ENCODE results near the gene ATRX.
"Not testable (repeated sequence)": the region's sequence is repeated elsewhere in the genome, so short reads cannot be mapped to it uniquely, and the experiment has no call there.

DNA sequence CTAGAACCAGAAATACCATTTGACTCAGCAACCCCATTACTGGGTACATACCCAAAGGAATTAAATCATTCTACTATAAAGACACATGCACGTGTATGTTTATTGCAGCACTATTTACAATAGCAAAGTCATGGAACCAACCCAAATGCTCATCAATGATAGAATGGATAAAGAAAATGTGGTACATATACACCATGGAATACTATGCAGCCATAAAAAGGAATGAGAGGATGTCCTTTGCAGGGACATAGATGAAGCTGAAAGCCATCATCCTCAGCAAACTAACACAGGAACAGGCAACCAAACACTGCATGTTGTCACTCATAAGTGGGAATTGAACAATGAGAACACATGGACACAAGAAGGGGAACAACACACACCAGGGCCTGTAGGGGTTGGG, 285.9 kb downstream of the ATRX start:
- TF ChIP-seq, protein P1, sequence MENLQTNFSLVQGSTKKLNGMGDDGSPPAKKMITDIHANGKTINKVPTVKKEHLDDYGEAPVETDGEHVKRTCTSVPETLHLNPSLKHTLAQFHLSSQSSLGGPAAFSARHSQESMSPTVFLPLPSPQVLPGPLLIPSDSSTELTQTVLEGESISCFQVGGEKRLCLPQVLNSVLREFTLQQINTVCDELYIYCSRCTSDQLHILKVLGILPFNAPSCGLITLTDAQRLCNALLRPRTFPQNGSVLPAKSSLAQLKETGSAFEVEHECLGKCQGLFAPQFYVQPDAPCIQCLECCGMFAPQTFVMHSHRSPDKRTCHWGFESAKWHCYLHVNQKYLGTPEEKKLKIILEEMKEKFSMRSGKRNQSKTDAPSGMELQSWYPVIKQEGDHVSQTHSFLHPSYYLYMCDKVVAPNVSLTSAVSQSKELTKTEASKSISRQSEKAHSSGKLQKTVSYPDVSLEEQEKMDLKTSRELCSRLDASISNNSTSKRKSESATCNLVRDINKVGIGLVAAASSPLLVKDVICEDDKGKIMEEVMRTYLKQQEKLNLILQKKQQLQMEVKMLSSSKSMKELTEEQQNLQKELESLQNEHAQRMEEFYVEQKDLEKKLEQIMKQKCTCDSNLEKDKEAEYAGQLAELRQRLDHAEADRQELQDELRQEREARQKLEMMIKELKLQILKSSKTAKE (IDR thresholded peaks at IDR 0.05; ENCODE audit: low read depth, poor library complexity, severe bottlenecking), result not testable (repeated sequence)
- TF ChIP-seq, protein P2, sequence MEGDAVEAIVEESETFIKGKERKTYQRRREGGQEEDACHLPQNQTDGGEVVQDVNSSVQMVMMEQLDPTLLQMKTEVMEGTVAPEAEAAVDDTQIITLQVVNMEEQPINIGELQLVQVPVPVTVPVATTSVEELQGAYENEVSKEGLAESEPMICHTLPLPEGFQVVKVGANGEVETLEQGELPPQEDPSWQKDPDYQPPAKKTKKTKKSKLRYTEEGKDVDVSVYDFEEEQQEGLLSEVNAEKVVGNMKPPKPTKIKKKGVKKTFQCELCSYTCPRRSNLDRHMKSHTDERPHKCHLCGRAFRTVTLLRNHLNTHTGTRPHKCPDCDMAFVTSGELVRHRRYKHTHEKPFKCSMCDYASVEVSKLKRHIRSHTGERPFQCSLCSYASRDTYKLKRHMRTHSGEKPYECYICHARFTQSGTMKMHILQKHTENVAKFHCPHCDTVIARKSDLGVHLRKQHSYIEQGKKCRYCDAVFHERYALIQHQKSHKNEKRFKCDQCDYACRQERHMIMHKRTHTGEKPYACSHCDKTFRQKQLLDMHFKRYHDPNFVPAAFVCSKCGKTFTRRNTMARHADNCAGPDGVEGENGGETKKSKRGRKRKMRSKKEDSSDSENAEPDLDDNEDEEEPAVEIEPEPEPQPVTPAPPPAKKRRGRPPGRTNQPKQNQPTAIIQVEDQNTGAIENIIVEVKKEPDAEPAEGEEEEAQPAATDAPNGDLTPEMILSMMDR (IDR thresholded peaks at IDR 0.05 in 2 of 3, conservative IDR thresholded peaks at IDR 0.05 in 1 of 3; ENCODE audit: control insufficient read depth in 2 of 3, extremely low read depth in 1 of 3, insufficient read depth in 1 of 3, low read depth in 3 of 3, low read length in 3 of 3), result not testable (repeated sequence)
- TF ChIP-seq, protein P3, sequence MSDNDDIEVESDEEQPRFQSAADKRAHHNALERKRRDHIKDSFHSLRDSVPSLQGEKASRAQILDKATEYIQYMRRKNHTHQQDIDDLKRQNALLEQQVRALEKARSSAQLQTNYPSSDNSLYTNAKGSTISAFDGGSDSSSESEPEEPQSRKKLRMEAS (IDR thresholded peaks at IDR 0.05; ENCODE audit: low read depth, low read length), result not testable (repeated sequence)
- TF ChIP-seq POLR2A (IDR thresholded peaks at IDR 0.05; ENCODE audit: low read depth, low read length); CEBPB (IDR thresholded peaks at IDR 0.05; ENCODE audit: borderline replicate concordance in 1 of 2, low read depth in 2 of 2, low read length in 2 of 2); LARP7 (IDR thresholded peaks at IDR 0.05): not testable (repeated sequence)
